Activated CD8-positive, alpha-beta memory T cell treated with anti-CD3 and anti-CD28 coated beads for 36 hours (primary cell): ENCODE data around the gene GHSR. TPM values are rescaled to one million over a fixed set of nuclear protein-coding genes. Genes with fewer than 3 reads are reported as not detected.

Experiments
- CTCF ChIA-PET: fragments of 350-600 bp; sonication (Branson Sonifier 250); formaldehyde crosslinking; loops from one replicate; lab custom pipeline; 2021; ENCODE audit warnings: antibody characterized with exemption; lab: Charles Lee
- POLR2A ChIA-PET: fragments of 350-600 bp; sonication (Branson Sonifier 250); formaldehyde crosslinking; loops from one replicate; lab custom pipeline; 2021; ENCODE audit warnings: antibody characterized with exemption; lab: Charles Lee
- total RNA-seq, 2 experiments: library from RNA; stranded (reverse); gene quantifications; one replicate each; pipeline ENCODE4 v1.2.3, GENCODE V29; 2021

Gene GHSR
- total RNA-seq, 2 experiments from 2014 or later, result not detected

DNA sequence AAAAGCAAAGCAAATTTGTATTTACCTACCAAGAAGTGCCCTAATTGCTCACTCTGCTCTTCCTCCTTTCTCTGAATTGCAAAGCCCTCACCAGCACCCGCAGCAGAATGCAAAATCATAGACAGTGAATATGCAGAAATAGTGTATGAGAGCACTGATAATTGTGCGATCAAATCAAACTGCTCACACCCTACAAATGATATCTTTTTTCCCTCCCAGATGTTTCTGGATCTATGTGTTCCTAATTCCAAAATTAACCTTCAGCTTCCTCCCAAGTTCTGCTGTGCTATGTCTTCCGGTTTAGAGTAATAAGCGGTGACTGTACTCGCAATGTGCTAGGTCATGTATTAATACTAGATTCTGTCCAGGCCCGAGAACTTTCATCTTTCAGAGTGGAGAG lies 3.4 kb downstream of the GHSR start:
- ChIA-PET CTCF (no interaction called here), POLR2A (no interaction called here)

DNA sequence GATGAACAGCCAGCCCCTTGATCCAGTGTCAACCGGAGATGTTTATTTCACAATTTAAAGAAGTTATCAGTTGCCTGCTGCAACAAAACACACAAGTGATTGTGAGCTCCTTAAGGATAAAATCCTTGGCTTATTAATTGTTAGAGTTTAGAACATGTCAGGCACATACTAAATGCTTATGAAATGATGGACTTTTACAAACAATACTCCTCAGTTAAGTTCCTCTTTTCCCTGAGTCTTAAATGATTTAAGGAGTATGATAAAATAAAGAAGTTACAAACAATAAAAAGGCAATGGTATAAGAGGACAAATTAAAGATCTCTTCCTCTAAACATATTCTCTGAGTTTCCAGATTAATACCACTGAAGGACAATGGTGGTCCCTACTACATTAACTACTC lies 5.7 kb downstream of the GHSR start:
- CTCF ChIA-PET, result no interaction called here

DNA sequence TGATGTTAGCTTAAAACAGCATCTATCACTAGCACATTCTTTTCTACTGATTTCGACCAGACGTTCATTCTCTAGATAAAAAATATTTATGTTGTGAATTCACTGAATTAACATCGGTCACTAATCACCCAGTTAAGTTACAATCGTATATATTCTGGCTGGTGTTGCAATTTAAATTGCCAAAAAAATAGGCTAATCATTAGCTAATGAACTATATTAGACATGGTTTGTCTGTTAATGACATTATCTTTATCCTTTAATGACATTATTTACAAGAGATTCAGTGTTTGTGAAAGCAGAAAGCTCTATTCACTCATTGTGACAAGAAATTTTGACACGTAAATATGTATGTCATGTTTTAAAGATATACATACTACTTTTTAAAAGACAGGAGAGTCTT lies 6.7 kb downstream of the GHSR start:
- ChIA-PET CTCF (no interaction called here), POLR2A (no interaction called here)

More for the DNA sequence above, 5.7 kb downstream of the GHSR start:
- POLR2A ChIA-PET, result no interaction called here

DNA sequence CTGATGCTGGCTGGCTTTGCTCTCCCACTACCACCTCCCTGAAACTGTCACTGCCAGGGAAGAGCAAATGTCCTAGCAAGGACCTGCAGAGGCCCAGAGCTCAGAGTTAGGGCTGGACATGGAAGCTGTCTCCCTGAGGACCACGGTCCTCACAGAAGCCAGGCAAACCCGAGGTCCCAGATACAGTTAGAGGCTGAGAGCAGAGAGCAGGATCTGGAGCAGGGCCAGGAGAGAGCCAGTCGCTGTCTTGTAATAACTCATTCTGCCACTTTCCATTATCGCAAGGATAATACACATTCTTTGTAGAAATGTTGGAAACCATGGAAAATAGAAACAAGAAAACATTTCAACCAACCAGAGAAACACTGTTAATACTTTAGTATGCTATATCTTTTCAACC lies 10.1 kb downstream of the GHSR start:
- ChIA-PET POLR2A (no interaction called here), CTCF (no interaction called here)

DNA sequence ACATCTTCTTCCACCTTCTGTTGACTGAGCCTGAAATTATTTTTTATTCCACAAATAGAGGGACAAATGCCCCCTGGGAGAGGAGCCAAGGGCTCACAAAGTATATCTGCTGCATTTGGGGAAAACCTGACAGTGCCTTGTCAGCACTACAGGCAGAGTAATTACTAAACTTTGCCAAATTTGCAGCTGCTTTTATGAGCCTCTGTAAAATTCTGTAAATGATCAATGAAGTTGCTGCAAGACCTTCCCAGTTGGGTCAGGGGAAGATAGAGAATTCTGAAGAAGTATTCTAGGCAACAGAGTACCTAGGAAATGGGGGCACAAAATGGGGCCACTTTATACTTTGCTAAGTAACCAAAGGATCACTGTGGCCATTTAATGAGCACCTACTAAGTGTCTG lies 10.5 kb downstream of the GHSR start:
- POLR2A ChIA-PET, result no interaction called here
- CTCF ChIA-PET, result no interaction called here

DNA sequence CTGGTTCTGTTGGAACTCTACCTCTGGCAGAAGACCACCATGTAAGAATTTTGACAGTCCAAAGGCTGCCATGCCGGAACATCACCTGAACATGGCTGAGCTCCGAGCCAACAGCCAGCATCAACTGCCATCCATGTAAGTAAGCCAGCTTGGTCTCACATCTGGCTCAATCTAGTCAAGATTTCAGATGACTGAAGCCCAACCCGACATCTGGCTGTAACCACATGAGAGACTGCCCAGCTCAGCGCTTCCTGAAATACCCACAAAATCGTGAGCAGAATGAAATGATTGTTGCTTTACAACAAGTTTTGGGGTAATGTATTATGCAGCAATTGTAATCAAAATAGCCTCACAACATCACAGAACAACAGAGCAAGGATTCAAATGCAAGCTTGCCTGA lies 32.9 kb downstream of the GHSR start:
- ChIA-PET POLR2A (no interaction called here), CTCF (no interaction called here)

DNA sequence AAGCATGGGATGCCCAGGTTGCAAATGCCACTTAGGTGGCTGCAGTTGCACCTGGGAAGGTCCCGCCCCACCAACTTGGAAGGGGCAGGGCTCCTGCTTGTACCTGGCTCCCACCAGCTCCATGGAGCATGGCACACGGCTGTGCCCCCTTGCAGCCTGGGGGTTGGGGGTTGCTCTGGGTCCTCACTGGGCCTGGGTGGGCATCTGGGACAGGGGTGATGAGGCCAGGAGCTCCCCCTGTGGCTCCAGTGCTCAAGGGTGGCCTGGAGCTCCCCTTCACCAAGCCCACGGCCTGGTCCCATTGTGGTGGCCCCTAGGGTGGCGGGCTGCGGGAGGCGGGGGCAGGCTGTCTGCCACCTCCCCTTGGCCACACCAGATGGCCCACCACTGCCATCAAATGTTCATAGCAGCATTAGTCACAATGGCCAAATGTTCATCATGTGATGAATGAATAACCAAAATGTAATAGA lies 36.7 kb downstream of the GHSR start:
- ChIA-PET CTCF (interaction anchor here (0.5 kb wide), 1 partner anchor 344 kb away, joined by 3 read pairs; no protein-coding TSS in a partner anchor), POLR2A (interaction anchor here (0.5 kb wide), 1 partner anchor 17 kb away, joined by 4 read pairs; no protein-coding TSS in a partner anchor)

DNA sequence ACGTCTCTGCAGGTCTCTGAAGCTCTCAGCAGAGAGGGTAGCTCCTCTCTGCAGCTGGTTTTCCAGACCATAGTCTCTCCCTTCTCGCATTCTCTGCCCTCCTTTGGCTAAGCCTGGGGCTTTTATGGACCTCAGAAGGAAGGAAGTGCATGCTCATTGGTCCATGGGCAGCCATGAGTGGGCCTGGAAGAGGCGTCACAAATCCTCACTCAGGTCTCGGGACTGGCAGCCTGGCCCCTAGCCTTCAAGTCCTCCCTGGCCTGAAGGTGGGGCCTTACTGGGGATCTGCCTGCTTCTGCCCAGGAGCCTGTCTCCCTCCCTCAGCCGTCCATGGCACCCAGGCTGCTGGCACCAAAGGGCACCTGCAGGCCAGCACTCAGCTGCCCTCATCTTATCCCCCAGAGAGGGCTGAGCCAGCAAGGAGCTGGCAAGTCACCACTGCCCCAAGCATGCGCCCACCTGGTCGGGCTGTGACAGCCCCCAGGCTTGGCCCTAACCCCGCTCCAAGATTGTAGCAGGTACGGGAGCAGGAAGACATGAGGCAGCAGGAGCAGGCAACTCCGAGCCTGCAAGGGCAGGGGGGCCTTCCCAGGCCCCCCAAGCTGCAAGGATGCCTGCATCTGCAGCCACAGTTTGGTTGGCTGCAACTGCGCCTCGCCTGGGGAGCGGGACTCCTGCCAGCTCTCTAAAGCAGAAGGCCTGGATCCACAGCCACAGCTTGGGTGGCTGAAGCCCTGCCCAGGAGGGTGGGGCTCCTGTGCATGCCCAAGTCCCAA lies 37.4 kb downstream of the GHSR start:
- POLR2A ChIA-PET, result no interaction called here
- CTCF ChIA-PET, result interaction anchor here (0.5 kb wide), 1 partner anchor 344 kb away, joined by 3 read pairs; no protein-coding TSS in a partner anchor

DNA sequence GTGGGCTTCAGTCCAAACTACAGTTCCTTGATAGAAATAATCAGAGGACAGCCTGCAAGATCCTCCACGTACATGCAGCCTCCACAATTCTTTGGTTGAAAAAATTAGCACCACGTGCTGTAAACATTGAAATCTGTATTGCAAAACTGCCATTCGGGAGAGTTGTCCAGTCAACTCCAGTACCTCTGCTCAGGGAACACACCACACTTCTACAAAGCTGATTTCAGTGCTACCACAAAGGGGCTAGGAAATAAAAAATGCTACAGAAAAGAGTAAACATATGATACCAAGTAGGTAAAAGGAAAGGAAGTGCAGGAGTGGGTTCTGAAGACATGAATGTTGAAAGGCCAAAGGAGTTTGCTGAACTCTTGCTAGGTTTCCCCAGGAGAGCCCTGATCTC lies 40.4 kb downstream of the GHSR start:
- POLR2A ChIA-PET, result no interaction called here
- CTCF ChIA-PET, result no interaction called here

DNA sequence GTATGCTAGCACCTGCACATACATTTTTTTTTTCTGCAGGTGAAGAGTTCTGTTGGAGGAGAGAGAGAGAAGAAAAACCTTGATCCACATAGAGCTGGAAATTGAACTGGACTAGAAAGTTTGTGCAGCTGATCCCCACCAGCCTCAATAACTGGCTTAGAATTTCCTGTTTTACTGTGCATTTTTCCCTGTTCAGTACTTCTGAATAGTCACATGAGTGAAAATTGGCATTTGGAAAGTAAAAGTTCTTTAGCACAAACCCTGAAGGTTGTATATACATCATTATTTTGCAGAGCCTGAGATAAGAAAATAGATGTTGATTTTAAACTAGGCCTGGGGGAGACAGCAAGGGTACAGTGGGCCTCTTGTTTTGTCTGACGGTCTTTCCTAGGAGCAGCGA lies 42.3 kb downstream of the GHSR start:
- ChIA-PET POLR2A (no interaction called here), CTCF (no interaction called here)

DNA sequence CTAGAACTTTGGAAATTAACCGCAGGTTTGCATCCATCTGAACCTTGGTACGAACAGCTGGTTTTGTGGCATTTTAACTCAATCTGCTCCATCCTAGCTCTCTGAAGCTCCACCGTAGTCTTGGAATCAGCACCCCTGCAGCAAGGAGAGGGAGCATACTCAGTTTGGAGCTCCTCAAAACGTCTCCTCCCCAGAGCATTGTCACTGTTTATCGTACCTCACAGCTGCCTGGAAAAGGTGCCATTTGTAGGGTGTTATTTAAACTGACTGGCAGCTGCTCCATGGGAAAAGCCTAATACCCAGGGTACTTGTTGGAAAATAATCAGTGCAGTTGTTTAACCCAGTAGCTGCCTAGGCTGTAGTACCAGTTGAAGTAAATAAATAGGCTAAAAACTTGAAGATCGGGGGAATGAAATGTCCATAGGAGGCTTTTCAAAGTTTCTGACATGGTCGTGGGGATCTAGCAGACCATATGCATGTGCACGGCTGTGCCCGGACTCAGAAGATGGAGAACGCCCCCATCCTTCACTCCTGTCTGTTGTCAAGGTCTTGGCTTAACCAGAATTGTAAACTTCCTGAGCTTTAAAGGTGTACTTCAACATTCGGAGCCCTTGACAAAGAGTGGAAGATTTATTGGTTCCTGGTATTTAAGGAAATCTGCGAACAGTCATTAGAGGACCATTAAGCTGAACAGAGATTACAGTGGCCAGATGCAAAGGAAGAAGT lies 43.9 kb downstream of the GHSR start:
- CTCF ChIA-PET, result no interaction called here
- POLR2A ChIA-PET, result no interaction called here

DNA sequence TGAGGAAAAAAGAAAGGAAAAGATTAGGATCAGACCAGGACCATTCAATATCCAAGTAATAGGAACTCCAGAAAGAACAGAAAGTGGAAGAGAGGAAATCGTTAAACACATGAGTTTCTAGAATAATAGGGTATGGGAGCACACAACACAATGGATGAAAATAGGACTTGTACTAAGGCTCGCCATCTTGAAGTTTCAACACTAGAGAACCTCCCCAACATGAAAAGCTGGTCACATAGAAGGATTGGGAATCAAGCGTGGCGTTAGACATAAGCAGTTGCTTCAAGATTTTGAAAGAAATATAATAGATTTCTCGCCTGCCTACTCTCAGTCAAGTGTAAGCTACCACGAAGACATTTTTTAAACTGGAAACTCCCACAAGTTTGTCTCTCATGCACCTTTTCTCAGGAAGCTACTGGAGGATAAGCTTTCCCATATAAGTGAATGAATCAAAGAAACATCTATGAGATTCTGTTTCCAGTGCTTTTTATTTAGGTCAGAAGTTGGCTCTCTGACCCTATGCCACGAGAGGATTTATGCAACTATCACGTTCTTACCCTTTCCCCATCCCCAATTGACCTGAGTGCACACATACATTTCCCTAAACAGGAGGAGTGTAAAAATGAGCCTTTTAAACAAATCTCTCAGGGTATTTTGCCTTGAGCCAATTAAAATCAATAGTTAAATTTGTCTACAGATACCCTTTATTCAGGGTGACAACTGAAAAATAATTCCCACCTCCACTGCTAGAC lies 45.2 kb downstream of the GHSR start:
- ChIA-PET POLR2A (no interaction called here), CTCF (no interaction called here)

DNA sequence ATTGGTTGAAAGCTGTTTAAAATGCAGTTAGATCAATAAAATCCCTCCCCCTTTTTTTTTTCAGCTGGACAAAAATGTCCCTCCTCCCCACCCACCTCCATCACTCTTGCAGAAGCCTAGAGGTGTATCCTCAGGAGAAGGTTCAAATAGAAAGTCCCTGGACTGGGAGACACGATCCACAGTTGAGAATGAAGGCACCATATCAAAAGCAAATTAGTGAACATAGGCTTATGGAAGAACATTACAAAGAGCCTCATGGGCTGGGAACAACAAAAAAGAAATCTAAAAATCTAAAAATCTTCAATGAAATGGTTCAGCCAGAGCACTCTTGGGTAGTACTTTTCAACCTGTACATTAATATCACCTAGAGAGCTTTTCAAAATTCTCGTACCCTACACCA lies 46.2 kb downstream of the GHSR start:
- POLR2A ChIA-PET, result no interaction called here
- CTCF ChIA-PET, result no interaction called here

DNA sequence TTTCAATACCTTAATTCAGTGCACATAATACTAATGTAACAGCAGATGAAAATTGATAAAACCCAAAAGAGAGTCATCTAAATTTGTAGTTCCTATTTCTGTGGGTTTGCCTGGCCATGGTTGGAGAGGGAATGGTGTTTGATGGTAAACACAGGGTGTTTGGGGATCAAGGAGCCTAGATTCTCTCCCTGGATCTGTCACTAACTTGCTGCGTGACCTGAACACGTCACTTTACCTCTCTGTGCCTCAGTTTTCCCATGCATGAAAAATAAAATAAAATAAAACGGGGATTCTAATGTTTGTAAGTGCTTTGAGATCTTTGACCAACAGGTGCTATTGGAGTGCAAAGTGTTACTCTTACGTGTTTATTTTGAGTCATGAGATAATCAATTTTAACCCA lies 49.8 kb downstream of the GHSR start:
- ChIA-PET POLR2A (no interaction called here), CTCF (interaction anchor here (0.7 kb wide), 1 partner anchor 199 kb away, joined by 3 read pairs; no protein-coding TSS in a partner anchor)

DNA sequence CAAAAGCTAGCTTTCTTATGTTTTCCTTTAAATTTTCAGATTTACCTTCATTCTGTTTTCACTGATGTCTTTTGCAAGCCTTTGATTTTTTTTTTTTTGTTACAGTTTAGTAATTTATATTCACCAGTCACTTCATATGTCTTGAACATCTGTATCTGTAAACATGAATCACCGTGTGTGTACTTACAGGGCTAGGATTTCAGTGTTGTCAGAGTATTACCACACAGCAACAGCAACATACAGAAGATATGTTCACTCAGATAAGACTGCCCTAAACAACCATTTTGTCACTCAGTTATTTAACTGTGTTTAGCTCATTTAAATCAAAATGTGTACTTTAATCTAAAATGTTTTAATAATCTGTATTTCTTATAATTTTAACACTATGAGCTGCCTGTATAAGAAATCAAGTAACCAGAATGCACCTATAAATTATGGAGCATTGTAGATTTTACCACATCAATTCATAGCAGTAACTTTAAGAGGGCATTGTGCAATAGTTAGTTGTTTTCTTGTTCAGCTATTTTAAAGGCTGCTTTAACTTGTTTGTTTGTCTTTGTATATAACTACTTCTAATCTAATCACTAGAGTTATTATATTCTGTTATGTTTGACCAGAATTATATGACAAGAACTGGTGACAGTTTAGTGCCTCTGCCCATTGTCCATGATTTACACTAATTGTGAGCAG lies 50.4 kb downstream of the GHSR start:
- POLR2A ChIA-PET, result interaction anchor here (0.6 kb wide), 1 partner anchor 804 kb away, joined by 3 read pairs; no protein-coding TSS in a partner anchor

DNA sequence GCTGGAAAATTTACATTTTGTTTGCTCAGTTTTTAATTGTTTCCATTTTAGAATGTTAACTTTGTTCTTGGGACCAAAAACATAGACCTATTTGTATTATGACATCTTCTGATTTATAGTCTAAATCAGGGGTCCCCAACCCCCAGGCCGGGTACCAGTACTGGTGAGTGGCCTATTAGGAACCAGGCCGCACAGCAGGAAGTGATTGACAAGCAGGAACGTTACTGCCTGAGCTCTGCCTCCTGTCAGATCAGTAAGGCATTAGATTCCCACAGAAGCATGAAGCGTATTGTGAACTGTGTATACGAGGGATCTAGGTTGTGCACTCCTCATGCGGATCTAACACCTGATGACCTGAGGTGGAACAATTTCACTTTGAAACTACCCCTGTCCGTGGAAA lies 51.9 kb downstream of the GHSR start:
- CTCF ChIA-PET, result no interaction called here
- POLR2A ChIA-PET, result no interaction called here

More for the DNA sequence above, 50.4 kb downstream of the GHSR start:
- CTCF ChIA-PET, result interaction anchor here (0.7 kb wide), 1 partner anchor 200 kb away, joined by 3 read pairs; no protein-coding TSS in a partner anchor

DNA sequence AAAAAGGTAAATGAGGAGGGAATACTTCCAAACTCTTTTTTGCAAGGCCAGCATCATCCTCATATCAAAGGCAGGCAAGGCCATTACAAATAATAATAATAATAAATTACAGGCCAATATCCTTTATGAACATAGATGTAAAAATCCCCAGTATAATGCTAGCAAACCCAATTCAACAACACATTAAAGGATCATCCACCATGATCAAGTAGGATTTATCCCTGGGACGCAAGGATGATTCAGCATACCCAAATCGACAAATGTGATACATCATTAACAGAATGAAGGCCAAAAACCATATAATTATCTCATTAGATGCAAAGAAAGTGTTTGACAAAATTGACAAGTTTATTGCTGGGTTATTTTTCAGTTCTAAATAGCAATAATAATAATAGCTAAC lies 53.6 kb downstream of the GHSR start:
- POLR2A ChIA-PET, result no interaction called here

More for the DNA sequence above, 53.6 kb downstream of the GHSR start:
- CTCF ChIA-PET, result no interaction called here
